ENCODE measurements around the gene NOP53.

Gene NOP53

GRCh38 chr19:47729468-47729798 lies 15.9 kb upstream of the NOP53 start (continued):
- TF ChIP-seq ZBTB11 (tag by site-specific recombination; conservative IDR thresholded peaks at IDR 0.05; ENCODE audit: low read depth): no peak
- TF ChIP-seq ZNF639 (tag by site-specific recombination; IDR thresholded peaks at IDR 0.05): peak; percentile 55; the same call in 1 of the 2 replicates
- TF ChIP-seq FEZF1 (tag by site-specific recombination; IDR thresholded peaks at IDR 0.05): no peak
- TF ChIP-seq REST (tag by site-specific recombination; IDR thresholded peaks at IDR 0.05): no peak
- peak; percentile 55; the same call in 1 of the 2 replicates for TF ChIP-seq ZNF629 (tag by site-specific recombination; IDR thresholded peaks at IDR 0.05)
- TF ChIP-seq TRIM28 (IDR thresholded peaks at IDR 0.05; ENCODE audit: borderline replicate concordance, low read length): no peak
- no peak for TF ChIP-seq ZBTB44 (tag by site-specific recombination; IDR thresholded peaks at IDR 0.05)
- no peak for TF ChIP-seq ZNF362 (tag by site-specific recombination; IDR thresholded peaks at IDR 0.05)
- 0 out of 2 replicates have a peak, but pooled peaks have one; percentile 47 for TF ChIP-seq ZNF24 (tag by site-specific recombination; IDR thresholded peaks at IDR 0.05)
- TF ChIP-seq ZNF776 (tag by site-specific recombination; IDR thresholded peaks at IDR 0.05; ENCODE audit: borderline replicate concordance): no peak
- no peak for TF ChIP-seq ZNF114 (tag by site-specific recombination; IDR thresholded peaks at IDR 0.05)
- TF ChIP-seq ZNF146 (tag by site-specific recombination; IDR thresholded peaks at IDR 0.05): no peak
- peak; percentile 37; the same call in 1 of the 2 replicates for TF ChIP-seq ZNF600 (tag by site-specific recombination; IDR thresholded peaks at IDR 0.05)
- no peak for TF ChIP-seq SETDB1 (IDR thresholded peaks at IDR 0.05; ENCODE audit: insufficient read length, low read length)
- no peak for TF ChIP-seq ZNF433 (tag by site-specific recombination; IDR thresholded peaks at IDR 0.05; ENCODE audit: low read depth)
- no peak for TF ChIP-seq ZNF473 (tag by site-specific recombination; IDR thresholded peaks at IDR 0.05)
- TF ChIP-seq ZNF157 (tag by site-specific recombination; IDR thresholded peaks at IDR 0.05): no peak
- no peak for TF ChIP-seq ZNF37A (tag by site-specific recombination; IDR thresholded peaks at IDR 0.05)
- no peak for TF ChIP-seq ZNF488 (tag by site-specific recombination; IDR thresholded peaks at IDR 0.05)
- no peak for TF ChIP-seq ZNF626 (tag by site-specific recombination; IDR thresholded peaks at IDR 0.05)
- TF ChIP-seq ZNF529 (tag by site-specific recombination; IDR thresholded peaks at IDR 0.05; ENCODE audit: insufficient replicate concordance): no peak
- TF ChIP-seq PRDM10 (tag by site-specific recombination; IDR thresholded peaks at IDR 0.05): no peak; the same call in 1 of the 2 replicates
- TF ChIP-seq ZNF830 (tag by site-specific recombination; IDR thresholded peaks at IDR 0.05; ENCODE audit: low read depth): no peak
- TF ChIP-seq ZNF202 (tag by site-specific recombination; IDR thresholded peaks at IDR 0.05; ENCODE audit: borderline replicate concordance): no peak
- peak; percentile 76; the same call in 1 of the 2 replicates for TF ChIP-seq WT1 (tag by site-specific recombination; IDR thresholded peaks at IDR 0.05)
